Measurements from ENCODE around the gene KIAA0513.

DNA sequence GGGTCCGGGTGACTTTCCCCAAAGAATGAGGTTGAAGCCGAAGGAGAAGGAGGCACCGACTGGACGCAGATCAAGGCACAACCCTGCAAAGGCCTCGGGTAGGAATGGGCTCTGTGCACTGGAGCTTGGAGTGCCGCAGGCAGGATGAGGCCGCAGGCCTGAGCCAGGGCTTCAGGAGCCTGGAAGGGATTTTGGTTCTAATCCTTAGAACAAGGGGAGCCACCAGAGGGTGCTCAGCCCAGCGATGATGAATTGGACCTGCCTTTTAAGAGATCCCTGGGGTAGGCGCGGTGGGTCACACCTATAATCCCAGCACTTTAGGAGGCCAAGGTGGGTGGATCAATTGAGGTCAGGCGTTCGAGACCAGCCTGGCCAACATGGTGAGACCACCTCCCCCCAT, 76.6 kb downstream of the KIAA0513 start:
- TF ChIP-seq CTCF (IDR thresholded peaks at IDR 0.05) (no peak), POLR2A (IDR thresholded peaks at IDR 0.05) (no peak), POLR2AphosphoS5 (IDR thresholded peaks at IDR 0.05) (no peak)
